GM19035 (cell line): Measurements from ENCODE around the gene TSPAN14.
"Not testable (repeated sequence)": the region's sequence is repeated elsewhere in the genome, so short reads cannot be mapped to it uniquely, and the experiment has no call there.

Experiments used
- ATAC-seq: cut with Tn5 transposase; IDR thresholded peaks from one replicate; pipeline ENCODE4 v1.9.1; 2021; ENCODE audit not compliant: unreplicated experiment

Gene TSPAN14

DNA sequence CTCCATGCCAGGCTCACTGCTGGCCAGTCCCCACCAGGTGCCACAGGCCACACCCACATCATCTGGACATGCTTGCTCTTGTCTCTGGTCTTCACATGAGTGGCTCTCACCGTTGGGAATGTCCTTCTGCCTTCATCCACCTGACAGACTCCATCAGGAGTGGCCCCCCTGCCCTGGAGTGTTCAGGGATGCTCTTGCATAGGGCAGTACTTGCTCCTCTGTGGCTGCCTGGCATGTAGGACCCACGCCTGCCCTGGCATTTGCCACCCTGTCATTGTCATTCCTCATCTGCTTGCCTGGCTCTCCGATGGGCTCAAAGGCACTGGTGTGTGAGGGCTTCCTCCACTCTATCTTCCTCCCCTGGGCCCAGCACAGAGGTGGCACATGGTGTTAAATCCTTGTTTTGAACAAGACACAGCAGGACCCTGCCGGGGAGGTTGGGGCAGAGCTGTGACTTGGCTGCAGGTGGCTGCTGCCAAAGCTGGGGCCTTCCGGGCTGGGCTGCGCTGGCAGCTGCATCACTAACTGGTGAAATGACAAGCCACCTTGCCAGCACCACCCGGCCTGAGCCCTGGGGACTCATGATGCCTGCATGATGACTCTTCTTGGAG lies 85.4 kb downstream of the TSPAN14 start:
- no peak for ATAC-seq

DNA sequence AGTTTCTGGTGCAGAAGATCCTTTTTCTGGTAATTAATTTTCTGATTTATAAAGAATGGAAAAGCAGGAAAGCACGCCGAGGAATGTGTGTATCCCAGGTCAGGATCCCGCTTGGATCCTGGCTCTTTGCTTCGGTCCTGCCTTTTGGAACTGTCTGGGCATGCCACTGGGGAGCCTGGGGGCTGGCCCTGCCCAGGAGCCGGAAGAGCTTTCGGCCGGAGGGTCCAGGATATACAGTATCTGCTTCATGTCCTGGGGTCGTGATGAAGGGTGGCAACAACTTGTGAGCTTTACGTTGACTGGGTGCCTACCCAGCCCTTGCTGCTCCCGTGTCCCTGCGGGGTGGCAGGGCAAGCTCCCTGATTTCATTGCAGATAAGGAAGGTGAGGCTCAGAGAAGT lies 86.0 kb downstream of the TSPAN14 start:
- no peak for ATAC-seq

DNA sequence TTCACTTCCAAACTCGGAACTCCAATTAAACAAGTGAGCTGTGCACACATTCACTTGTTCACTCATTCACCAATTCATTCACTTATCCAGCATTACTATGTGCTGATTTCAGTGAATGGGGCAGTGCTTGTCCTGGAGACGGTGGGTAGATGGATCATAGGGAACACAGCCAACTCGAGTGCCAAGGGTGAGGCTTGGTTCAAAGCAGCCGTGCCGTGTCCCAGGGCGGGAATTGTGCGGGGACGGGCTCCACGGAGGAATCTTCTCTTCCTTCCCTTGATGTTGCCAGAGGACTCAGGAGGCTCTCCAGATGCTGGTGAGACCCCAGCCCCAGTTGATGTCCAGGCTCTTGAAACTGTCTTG lies 86.5 kb downstream of the TSPAN14 start:
- no peak for ATAC-seq

DNA sequence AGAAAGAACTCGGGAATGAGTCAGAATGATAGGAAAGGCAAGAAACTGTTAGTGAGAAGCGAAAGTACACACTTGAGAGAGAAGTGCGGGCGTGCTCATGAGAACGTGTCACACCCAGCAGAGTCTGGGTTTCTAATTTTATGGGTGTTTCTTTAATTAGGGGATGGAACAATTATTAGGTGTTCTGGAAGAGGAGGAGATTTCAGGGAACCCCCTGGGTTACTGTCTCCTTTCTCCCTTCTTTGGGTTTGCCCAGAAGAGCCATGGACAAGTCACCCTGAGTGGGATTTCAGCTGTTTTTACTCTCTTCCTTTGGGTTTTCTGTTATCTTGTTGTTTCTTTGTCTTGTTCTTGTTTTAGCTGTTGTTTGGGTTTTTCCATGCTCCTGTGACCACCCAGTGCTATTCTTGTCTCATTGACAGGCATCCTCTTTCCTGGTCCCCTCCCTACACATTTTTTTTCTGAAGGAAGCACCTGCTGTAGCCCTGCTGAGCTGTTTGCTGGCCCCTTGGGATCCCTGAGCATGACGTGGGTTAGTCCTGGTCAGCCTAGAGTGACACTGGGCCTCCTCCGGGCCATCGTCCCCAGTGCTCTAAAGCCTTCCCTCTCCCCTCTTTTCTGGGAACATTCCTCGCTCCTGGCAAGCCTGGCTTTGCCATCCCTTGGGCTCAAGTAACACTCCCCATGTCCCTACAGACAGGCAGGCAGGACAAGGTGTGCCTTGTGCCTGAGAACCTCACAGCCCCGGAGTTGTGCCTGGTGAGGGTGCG lies 87.1 kb downstream of the TSPAN14 start:
- ATAC-seq = peak; percentile 66

DNA sequence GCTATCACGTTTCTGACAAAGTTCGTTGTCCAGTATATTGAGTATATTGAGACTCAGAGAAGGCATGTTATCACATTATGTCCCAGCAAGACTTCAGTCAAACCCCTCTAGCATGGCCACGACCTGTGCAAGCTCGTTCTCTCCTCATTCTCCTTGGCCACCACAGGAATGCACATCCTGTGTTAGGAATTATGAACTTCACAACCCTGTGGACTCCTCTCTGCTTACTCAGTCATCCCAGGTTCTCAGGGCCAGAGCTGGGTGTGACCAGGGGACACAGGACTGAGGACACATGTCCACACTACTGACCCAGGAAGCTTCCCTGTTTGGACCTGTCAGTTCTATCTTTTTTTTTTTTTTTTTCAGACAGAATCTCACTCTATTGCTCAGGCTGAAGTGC lies 87.9 kb downstream of the TSPAN14 start:
- ATAC-seq = no peak

DNA sequence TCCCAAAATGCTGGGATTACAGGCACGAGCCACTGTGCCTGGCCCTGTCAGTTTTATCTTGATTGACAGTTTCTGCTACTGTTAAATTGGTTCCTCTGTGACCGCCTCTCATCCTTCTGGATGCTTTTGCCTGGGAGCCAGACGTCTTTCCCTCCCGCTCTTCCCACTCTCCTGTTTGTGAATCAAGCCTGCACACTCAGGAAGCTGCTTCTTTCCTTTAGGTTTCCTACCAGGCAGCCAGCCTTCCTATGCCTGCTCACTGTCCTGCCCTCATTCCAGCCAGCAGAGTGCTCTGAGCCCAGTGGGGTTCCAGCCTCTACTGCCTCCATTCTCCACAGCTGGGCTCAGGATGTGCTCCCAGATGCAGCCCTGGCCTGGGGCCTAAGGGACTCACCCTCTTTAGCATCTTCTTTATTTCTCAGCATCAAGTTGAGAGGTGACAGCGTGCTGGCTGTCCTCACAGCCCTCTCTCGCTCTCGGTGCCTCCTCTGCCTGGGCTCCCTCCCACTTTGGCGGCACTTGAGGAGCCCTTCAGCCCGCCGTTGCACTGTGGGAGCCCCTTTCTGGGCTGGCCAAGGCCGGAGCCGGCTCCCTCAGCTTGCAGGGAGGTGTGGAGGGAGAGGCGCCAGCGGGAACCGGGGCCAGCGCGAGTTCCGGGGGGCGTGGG lies 88.7 kb downstream of the TSPAN14 start:
- no peak for ATAC-seq

DNA sequence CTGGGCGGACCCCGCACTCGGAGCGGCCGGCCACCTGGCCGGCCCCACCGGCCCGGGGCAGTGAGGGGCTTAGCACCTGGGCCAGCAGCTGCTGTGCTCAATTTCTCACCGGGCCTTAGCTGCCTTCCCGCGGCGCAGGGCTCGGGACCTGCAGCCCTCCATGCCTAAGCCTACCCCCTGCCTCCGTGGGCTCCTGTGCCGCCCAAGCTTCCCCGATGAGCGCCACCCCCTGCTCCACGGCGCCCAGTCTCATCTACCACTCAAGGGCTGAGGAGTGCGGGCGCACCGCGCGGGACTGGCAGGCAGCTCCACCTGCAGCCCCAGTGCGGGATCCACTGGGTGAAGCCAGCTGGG lies 89.2 kb downstream of the TSPAN14 start:
- ATAC-seq = not testable (repeated sequence)

DNA sequence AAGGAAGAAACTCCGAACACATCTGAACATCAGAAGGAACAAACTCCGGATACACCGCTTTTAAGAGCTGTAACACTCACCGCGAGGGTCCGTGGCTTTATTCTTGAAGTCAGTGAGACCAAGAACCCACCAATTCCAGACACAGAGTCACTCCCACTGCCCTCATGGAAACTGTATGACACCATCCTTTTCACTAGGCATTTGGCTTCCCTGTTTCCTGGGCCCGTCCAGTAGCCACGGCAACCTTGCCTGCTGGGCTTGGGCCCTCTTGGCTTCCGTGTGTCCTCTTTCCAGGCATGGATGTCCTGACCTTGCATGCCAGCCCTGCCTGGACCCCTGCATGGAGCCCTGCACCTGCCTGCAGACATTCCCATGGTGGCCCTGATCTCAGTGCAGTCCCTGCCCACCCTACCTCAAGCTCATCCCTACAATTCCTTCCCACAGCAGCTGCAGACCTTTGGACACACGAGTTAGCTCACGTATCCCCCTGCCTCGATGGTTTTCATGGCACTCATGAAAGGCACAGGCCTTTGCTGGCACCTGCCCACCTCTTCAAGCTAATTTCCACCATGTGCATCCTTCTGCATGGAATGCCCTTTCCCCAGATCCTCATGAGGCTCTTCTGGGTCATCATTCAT lies 90.3 kb downstream of the TSPAN14 start:
- no peak for ATAC-seq

DNA sequence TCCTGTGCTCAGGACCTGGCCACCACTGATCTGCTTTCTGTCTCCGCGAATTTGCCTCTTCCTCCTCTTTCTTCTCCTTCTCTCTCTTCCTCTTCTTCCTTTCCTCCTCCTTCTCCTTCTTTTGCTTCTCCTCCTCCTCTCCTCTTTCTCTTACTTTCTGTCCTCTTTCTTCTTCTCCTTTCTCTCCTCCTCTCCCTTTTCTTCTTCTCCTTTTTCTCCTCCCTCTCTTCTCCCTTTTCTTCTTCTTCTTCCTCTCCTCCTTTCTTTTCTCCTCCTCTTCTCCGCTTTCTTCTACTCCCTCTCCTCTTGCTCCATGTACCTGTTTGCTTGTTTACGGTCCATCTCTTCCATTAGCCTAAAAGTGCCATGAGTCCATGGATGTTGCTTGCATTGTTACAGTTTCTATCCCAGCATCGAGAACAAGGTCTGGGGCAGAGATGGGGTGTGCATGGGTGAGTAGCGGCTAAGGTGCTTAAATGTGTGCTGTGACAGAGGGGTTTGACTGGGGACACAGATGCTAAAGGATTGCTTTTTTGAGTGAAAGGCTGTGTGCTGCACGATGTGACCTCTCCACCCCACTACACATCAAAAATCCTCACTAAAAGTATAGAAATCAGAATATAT lies 91.3 kb downstream of the TSPAN14 start:
- no peak for ATAC-seq

DNA sequence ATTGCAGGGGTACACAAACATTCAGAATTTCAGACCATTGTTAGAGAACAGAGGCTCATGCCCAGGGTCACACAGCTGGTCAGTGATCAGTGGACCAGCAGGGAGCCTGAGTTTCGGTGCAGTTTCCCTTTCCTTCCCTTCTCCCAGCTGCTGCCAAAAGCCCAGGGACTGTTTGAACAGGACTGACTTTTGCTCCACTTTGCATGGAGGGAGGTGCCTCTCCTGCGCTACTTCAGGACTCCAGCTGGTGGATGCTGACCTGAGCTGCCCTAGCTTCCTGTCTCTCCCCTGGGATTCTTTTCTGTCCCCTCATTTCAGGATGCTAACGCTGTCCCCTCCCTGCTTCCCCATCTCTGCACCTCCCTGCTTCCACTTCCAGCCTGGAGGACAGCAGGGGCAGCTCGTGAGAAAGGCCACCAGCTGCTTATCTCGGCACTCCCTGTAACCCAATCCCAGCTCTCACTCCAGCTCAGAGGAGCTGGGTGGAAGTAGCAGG lies 98.1 kb downstream of the TSPAN14 start:
- ATAC-seq = no peak

DNA sequence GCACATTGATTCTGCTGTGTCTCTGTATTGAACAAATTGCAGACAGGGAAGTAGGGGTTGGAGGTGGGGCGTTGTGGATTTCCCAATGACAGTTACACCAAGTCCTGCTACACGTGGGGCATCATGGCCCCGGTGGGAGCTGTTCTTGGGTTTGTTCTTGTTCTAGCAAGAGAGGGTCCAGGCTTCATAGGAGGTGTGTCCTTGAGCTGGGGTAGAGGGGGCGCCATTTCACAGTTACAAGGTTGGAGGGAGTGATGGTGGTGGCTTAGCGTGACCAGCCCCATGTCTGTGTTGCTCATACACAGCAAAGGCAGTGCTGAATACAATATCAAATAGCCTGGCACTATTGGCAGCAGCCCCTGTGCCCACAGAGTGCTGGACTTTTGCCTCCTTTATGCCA lies 99.3 kb downstream of the TSPAN14 start:
- ATAC-seq = no peak

DNA sequence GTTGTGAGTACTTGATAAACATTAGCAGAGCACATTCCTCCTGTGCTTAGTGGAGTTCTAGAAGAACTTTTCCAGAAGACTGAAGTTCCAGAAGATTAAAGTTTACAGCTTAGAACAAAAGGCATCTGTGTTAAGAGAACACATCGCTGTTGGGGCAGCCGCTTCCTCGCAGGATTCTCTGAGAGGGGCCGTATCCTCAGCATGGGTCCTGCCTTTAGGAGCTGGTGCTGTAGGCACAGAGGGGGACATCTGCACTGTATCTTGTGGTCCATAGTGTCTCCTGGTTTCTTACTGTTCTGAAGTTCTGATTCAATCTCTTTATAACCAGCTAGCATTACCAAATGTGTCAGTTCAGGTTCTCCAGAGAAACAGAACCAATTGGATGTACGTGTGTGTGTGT lies 99.9 kb downstream of the TSPAN14 start:
- no peak for ATAC-seq

DNA sequence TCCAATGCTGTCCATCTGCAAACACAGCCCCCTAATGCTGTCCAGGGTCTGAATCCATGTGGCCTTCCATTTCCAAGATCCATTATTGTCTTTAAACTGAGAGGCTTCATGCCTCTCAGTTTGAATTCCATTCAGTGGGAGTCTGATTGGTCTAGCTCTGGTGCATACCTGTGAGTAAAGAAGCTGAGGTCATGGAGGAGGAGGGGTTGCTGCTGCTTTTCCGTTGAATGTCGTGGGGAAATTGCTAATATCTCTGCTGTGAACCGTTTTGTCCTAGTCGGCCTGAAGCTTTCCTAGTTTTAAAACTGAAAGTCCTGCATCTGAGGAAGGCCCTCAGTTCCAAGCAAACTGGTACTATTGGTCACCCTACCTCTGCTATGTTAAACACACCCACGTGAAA lies 101.3 kb downstream of the TSPAN14 start:
- no peak for ATAC-seq

DNA sequence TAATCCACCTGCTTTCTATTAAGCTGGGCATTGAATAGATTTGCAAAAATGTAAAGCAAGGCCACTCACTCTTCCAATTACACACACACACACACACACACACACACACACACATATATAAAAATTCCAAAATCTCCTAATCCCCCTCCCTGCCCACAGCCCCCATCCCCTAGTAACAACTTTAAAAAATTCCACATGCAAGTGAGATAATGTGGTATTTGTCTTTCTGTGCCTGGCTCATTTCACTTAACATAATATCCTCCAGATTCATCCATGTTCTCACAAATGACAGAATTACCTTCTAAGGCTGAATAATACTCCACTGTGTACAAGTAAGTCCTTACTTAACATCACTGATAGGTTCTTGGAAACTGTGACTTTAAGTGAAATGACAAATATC lies 107.8 kb downstream of the TSPAN14 start:
- no peak for ATAC-seq

DNA sequence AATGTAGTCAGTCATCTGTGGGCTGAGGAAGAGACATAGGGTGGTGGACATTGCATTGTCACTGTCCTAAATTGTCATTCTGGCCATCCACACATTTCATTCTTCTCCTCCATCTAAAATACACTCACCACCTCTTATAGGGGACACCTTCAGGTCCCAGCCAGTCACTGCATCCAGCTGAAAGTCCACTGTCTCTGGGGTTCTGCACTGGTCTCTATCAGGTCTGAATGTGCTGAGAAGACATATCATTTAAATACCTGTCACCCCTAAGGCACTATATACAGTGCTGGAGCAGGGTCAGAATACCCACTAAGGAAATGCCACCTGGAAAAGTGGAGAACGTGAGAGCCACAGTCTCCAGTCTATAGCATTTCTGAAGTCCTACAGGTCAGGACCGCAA lies 113.2 kb downstream of the TSPAN14 start:
- no peak for ATAC-seq

DNA sequence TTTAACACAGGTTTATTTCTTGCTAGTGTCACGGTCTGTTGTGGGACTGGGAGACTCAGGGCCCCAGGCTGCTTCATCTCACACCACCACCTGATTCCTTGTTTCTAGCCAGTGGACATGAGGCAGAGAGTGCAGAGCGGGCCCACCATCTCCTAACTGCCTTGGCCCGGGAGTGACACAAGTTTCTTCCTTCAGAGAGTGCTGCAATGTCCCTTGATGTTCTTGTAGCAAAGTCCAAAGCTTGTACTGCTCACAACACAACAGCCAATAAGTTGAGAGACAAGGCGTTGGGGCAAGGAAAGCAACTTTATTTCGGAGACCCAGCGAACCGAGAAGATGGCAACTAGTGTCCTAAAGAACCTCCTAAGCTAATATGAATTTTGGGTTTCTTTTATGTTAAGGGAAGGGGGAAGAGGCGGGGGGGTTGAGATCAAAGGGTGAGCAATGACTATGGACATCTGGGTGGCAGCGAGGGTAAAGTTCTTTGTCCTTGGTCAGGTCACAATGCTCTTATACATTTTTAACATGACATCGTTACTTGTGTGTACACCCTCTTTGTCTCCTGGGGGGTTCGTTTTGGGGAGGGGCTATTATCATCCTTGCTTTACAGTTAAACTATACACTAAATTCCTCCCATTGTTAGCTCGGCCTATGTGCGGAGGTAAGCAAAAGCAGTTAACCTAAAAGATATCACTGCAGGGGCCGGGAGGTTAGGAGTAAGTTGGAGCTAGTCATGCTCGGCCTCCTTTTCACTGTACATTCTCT lies 115.2 kb downstream of the TSPAN14 start:
- ATAC-seq = no peak

DNA sequence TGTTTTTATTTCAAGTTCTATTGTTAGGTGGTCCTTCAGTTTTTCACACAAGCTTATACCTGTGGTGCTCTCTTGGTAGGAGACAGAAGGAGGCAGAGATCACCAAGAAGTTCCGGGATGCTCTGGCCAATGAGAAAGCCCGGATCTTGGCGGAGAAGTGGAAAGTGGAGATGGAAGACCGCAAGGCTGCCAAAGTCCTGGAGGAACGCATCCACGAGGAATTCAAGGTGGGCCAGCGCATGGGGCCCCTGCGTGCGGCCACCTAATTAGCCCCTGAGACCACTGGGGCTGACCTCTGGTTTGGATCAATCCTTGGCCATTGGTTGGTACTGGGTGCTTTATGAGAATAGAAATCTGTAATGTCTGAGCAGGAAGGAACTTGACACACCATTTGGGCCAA lies 117.2 kb downstream of the TSPAN14 start:
- no peak for ATAC-seq

DNA sequence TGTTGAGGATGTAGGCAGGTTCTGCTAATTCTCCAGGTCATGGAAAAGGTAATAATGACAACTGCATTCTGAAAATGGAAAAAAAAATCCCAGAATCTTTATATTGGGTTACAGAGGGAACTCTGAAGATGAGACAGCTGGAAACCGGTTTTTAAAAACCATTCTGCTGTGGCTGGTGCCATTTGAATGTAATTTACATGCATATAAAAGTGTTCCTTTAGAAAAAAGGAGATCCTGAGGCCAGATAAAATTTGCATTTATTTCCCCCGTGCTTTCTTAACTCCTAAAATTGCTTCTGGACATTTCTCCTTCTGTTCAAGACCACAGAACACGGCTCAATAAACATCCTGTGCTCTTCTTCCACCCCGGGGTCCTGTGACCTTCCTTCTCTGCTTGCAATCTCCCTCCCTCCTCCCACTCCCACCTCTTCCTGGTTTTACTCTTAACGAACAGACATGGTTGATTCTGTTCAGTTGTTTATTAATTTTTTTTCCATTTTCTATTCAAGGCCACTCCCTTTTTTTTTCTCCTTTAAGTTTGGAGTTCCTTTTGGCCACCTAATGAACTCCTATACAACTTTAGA lies 125.2 kb downstream of the TSPAN14 start:
- ATAC-seq = no peak

DNA sequence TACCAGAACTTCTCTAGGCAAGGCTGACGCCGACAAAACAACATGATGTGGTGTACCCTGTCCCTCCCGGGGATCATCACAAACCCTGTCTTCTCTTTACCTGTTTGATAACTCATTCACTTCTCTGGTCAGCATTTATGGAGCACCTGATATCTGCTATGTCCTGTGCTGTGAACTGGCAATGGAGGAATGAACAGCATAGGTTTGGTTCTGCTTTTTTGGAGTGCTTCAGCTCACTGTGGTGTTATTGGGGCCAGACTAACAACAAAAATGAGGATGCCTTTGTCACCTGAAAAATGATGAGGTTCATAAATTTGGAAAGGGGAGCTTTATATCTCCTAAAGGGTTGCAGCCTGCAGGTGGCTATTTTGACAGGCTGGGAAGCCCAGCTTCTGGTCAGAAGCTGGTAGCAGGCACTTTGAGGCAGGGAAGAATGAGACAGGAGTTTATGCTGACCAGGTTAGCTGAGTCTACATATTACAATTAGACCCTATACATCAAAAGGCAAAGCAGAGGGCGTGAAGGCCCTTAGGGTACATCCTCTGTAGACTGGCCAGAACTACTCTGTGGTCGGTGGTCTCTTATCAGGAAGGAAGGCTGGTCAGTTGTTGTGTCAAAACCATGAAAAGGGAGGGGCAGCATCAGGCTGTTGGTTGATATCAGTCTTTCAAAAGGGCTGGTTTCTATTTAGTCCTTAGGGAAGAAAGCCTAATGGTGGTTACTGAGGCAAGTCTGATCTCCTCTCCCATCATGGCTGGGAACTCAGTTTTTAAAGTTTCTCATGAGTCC lies 125.9 kb downstream of the TSPAN14 start:
- ATAC-seq = no peak
